GM21737 (cell line): Measurements from ENCODE around the gene PRKAG2.
"Not testable (repeated sequence)": the region's sequence is repeated elsewhere in the genome, so short reads cannot be mapped to it uniquely, and the experiment has no call there.

Experiments
- ATAC-seq: cut with Tn5 transposase; IDR thresholded peaks from one replicate; pipeline ENCODE4 v1.9.1; 2021; ENCODE audit warnings: mild to moderate bottlenecking, moderate library complexity; ENCODE audit not compliant: unreplicated experiment

PRKAG2 gene

GRCh38 chr7:151601521-151602305 lies 275.2 kb downstream of the PRKAG2 start:
- no peak for ATAC-seq

- ATAC-seq, result no peak
These were observed 276.6 kb downstream of the PRKAG2 start for GRCh38 chr7:151600331-151600730.

- ATAC-seq, result no peak
These were observed 277.3 kb downstream of the PRKAG2 start for GRCh38 chr7:151599401-151600227.

GRCh38 chr7:151597541-151598444 lies 279.1 kb downstream of the PRKAG2 start:
- no peak for ATAC-seq

- ATAC-seq, result no peak
These were observed 281.1 kb downstream of the PRKAG2 start for GRCh38 chr7:151595702-151596350.

- ATAC-seq, result no peak
These were observed 283.9 kb downstream of the PRKAG2 start for GRCh38 chr7:151592868-151593486.

GRCh38 chr7:151592330-151592729 lies 284.6 kb downstream of the PRKAG2 start:
- no peak for ATAC-seq

GRCh38 chr7:151591866-151592265 lies 285.0 kb downstream of the PRKAG2 start:
- no peak for ATAC-seq

- no peak for ATAC-seq
These were observed 285.8 kb downstream of the PRKAG2 start for GRCh38 chr7:151590850-151591771.

- ATAC-seq, result no peak
These were observed 286.7 kb downstream of the PRKAG2 start for GRCh38 chr7:151590071-151590849.

GRCh38 chr7:151588982-151589381 lies 287.9 kb downstream of the PRKAG2 start:
- ATAC-seq, result no peak

GRCh38 chr7:151586531-151587260 lies 290.2 kb downstream of the PRKAG2 start:
- no peak for ATAC-seq

GRCh38 chr7:151585744-151586393 lies 291.0 kb downstream of the PRKAG2 start:
- no peak for ATAC-seq

GRCh38 chr7:151581741-151582140 lies 295.2 kb downstream of the PRKAG2 start:
- no peak for ATAC-seq

GRCh38 chr7:151579644-151580043 lies 297.3 kb downstream of the PRKAG2 start:
- no peak for ATAC-seq

- ATAC-seq, result no peak
These were observed 301.5 kb downstream of the PRKAG2 start for GRCh38 chr7:151575410-151575809.

- ATAC-seq, result not testable (repeated sequence)
These were observed 303.9 kb downstream of the PRKAG2 start for GRCh38 chr7:151573046-151573445.
